Measurements from ENCODE around the gene MYOCD.
"Not testable (repeated sequence)": the region's sequence is repeated elsewhere in the genome, so short reads cannot be mapped to it uniquely, and the experiment has no call there.

The MYOCD gene

GRCh38 chr17:12665263-12666210, at the start of gene MYOCD:
Gene MYOCD, plus strand, starts transcription at chr17:12665890. Its CDS starts 299 bp downstream, at chr17:12666189.
- no peak for DNase-seq

DNA sequence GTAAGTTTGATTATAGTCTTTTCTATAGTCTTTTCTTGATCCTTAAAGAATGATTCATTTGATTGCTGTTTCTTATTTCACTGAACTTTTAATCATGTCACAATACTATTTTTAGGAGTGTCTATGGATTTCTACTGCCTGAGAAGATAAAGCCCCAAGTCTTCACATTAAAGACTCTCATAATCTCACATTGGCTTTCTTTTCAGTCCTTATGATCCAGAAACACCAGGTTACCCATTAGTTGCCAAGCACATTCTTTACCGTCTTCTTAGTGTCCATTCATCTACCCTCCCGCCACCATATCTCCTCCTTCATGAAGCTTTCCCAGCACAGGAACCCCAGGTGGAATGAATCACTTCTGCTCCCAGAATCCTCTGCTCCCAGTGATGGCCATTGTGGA, 49.5 kb upstream of the MYOCD start:
- no peak for DNase-seq

DNA sequence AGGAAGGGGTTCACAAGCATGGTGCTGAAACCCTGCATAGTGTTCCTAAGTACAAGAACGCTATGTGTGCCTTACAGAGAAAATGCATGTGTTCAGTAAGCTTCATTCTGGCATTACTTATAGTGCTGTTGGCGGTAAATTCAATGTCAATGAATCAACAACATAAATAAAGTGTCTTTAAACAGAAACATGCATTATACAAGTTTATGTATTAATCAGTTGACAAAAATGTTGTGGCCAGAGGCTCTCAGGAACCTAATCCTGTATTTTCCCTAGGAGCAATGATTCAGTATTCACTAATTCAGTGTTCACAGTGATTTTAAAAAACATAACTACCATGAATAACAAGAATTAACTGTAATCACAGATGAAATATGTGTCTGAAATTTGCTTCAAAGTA, 47.1 kb upstream of the MYOCD start:
- DNase-seq: no peak

GRCh38 chr17:12619459-12620199, 46.1 kb upstream of the MYOCD start:
- no peak for DNase-seq

GRCh38 chr17:12620200-12620720, 45.4 kb upstream of the MYOCD start:
- DNase-seq: no peak

GRCh38 chr17:12622726-12623125, 43.0 kb upstream of the MYOCD start:
- DNase-seq: no peak

DNA sequence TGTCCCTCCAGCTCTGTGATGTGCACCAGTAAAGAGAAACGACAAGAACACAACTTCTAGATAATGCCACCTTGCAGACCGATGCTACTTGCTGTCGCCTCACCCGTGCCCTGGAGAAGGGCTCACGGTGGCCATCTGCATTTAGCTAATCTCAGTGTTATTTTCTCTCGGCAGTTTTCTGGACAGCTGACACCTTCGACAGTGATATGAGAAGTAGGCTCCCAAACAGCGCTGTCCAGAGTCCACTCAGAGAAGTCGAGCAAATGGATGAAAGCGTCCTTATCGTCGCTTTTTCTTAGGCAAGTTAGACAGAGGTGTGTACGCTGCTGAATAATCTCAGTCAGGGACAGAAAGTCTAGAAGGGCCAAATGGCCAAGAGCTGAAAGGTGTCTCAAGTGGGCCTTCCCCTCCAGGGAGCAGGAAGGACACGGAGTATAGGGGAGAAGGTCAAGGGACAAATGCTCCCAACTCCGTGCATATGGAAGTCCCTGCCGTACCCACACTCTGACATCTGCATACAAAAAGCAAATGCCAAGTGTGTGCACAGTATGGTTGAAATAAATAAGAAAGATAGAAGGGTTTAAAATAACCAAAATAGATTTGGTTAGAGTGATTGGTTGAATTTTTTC, 42.4 kb upstream of the MYOCD start:
- DNase-seq: no peak

- DNase-seq: no peak
Observed at GRCh38 chr17:12624211-12624610, 41.5 kb upstream of the MYOCD start.

DNA sequence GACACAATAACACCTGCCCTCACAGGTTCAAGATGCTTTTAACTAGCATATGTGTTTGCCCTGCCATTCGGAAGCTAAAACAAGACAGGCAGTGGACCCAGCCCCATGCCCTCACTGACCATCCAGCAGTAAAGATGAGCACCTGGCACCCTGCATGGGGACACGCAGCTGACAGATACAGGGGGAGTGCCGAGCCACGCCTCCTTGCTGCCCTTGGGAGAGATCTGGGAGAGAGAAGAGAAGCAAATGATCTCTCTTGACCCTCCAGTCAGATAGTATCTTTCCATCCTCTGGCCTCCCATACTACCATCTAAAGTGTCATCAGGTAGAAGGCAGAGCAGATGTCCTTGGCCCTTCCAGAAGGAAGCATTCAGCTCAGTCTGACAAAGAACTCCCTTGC, 40.6 kb upstream of the MYOCD start:
- no peak for DNase-seq

DNA sequence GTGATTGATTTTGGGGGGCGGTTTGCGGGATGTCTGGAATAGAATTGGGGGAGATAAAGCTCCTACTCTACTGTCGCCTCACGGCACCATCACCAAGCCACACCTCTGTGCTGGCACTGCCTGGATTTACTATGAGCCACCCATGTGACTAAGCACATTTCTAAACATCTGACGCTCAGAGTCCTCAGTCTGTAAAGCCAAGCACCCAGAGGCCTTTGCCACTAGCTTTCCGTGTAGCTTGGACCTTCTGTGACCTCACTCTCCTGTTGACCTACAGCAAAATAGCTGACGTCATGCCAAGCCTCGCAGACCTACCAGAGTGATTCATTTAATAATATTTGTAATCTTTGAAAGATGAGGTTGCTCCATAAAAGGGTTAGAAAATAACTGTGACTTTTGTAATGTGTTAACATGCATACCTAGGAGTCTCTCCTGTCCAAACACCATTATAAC, 38.5 kb upstream of the MYOCD start:
- no peak for DNase-seq

DNA sequence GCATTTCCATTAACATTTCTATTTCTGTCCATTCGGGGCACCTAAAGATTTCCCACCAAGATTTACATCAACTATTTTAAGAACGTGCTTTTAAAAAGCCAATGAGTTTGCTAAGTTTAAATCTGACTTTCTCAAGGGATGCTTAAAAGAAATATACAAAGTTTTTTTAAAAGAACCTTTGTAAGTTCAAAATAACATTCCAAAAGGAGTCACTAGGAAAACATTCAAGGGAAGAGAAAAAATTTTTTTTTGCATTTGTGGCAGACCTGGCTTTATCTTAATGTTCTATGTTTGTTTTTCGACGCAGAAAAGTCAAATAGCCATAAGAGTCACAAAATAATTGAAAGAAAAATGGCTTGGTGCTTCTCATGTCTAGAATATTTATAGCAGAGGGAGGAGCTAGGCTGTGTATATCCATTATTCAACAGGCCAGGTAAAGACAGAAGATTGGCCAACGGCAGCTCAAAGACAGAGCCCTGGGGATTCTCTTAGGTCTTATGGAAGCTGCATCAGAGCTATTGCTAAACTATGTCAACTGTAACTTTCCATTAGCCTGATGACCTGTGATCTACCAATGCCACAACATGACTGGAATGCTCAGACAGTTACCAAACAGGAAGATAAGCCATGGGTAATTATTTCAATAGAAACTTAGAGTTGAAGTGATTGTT, 37.8 kb upstream of the MYOCD start:
- DNase-seq: no peak

- DNase-seq: no peak
Observed at GRCh38 chr17:12631076-12631475, 34.6 kb upstream of the MYOCD start.

DNA sequence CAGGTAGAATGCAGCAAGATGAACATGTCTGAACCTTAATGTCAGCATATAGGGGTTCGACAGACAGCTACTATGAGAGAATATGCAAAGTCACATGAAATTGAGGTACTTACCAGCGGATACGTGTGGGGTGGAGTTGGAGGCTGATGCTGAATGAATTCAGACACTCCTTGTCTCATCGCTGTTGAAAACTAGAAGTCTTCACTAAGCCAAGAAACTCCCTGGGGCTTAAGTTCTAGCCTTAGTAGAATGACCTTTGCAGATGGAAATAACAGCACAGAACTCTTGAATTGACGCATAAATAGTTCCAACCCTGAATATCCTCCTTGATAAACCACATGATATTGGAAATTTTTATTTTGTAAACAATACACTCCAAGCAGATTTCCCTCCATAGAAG, 32.9 kb upstream of the MYOCD start:
- no peak for DNase-seq

- no peak for DNase-seq
Observed at GRCh38 chr17:12634789-12635414, 30.8 kb upstream of the MYOCD start.

DNA sequence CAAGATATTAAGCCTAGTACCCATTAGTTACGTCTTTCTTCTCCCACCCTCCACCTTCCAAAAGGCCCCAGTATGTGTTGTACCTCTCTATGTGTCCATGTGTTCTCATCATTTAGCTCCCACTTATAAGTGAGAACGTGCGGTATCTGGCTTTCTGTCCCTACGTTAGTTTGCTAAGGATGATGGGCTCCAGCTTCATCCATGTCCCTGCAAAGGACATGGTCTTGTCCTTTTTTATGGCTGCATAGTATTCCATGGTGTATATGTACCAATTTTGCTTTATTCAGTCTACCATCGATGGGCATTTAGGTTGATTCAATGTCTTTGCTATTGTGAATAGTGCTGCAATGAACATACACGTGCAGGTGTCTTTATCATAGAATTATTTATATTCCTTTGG, 29.7 kb upstream of the MYOCD start:
- DNase-seq: not testable (repeated sequence)

GRCh38 chr17:12637015-12637414, 28.7 kb upstream of the MYOCD start:
- no peak for DNase-seq

GRCh38 chr17:12637745-12638651, 27.7 kb upstream of the MYOCD start:
- no peak for DNase-seq

DNA sequence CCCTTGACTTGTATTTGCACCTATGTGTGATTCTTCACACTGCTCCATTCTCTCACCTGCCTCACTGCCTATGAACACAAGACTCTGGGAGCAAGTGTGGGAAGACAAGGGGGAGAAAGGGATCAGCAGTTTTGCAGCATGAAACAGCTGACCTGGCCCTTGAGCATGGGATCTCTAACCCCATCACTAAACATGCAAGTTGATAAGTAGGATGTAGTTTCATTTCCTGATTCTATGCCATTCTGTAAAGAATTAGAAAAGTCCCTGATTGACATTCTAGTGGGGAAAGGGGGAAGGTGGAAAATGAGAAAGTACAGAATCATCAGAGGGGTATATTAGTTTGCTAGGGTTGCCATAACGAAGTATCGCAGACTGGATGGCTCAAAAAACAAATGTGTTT, 25.3 kb upstream of the MYOCD start:
- no peak for DNase-seq

- DNase-seq: no peak
Observed at GRCh38 chr17:12641084-12641483, 24.6 kb upstream of the MYOCD start.

GRCh38 chr17:12642034-12642433, 23.7 kb upstream of the MYOCD start:
- no peak for DNase-seq

- DNase-seq: no peak
Observed at GRCh38 chr17:12643822-12644221, 21.9 kb upstream of the MYOCD start.

All from hippocampal formation (tissue), 2 donors.